ENCODE results near the gene LHX2. TPM values are rescaled to one million over a fixed set of nuclear protein-coding genes. Genes with fewer than 3 reads are reported as not detected.
A peak's percentile ranks its signal among the peaks of the same experiment; 100 is the strongest.

The LHX2 gene
- total and polyA plus RNA-seq, 2 experiments from 2014 or later: not detected

DNA sequence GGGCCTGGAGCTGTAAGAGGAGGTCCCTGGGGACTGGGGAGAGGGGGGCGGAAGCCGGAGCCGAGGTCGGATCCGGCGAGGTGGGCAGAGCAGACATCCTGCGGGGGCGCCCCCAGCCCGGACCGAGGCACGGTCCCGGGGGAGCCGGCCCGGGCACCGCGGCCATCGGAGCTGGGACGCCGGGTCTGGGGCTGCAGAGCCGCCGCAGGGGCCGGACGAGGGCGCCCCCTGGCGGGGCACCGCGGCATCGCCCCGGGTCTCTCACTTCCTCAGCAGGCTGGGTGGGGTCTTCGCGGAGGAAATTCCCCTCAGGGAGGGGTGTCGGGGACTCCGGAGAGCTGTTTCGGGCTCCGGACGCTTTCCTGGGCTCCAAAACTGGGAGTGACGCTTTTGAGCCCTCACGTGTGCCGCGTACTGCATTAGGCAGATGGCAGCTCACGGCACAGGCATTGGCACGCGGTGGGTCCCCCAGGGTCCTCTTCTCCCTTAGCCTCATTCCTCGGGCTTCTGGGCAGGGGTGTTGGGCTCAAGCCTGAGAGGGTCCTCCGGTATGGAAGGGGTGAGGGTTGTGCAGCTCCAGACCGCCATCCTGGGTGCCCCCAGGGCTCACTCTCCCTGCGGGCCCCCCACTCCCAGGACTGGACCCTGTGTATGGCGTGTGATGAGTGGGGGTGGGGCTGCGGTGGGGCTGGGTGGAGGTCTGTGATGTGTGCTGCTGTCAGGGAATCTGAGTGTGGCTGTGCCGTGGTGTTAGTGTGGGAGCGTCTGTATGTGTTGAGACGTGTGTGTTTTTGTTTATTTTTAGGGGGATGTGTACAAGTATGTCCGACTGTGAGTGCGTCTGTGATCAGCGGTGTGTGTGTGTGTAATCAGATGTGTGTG, 29.6 kb downstream of the LHX2 start:
- peaks cover 1% of the 10 kb centered on the region; the same call in 1 of the 2 replicates for H3F3A ChIP-seq (ENCODE audit: insufficient read depth)
- WGBS, 2 experiments (ENCODE audit: low coverage in 1 of 2, low lambda C conversion rate in 2 of 2, missing lambda C conversion rate in 2 of 2): 4 to 5% methylated on average over 37 to 50 of the region's 55 CpGs
- in situ Hi-C loops (cut with MboI): loop anchor here (10.0 kb wide), 1 partner anchor 316 kb away; no protein-coding TSS in a partner anchor
- H2AFZ ChIP-seq: peak overlapping the region; percentile 63
- H3K9me3 ChIP-seq (ENCODE audit: low read depth): no peaks in the 10 kb centered on the region
- peak overlapping the region; percentile 87 for H3K4me2 ChIP-seq (ENCODE audit: unreplicated experiment)
- no peak overlapping the region for H3K9ac ChIP-seq
- H3K9me2 ChIP-seq (ENCODE audit: insufficient read depth): no peaks in the 10 kb centered on the region
- no peaks in the 10 kb centered on the region for H3K36me3 ChIP-seq (ENCODE audit: low read depth)
- H3K4me1 ChIP-seq (ENCODE audit: insufficient read depth): peaks cover 10% of the 10 kb centered on the region; the same call in 1 of the 2 replicates
- TF ChIP-seq EZH2 (IDR thresholded peaks at IDR 0.05; ENCODE audit: insufficient read depth, poor library complexity, severe bottlenecking) (no peak), EZH2phosphoT487 (IDR thresholded peaks at IDR 0.05; ENCODE audit: insufficient read depth, low read depth) (no peak)
- peak; percentile 44 for DNase-seq
- peaks cover 44% of the 10 kb centered on the region for H3K27me3 ChIP-seq (replicated peaks; ENCODE audit: insufficient read depth)
- peak overlapping the region; percentile 71 for H3K4me3 ChIP-seq
- no peaks in the 10 kb centered on the region for H3K79me2 ChIP-seq (ENCODE audit: insufficient read depth)
- H4K20me1 ChIP-seq (ENCODE audit: insufficient read depth): no peaks in the 10 kb centered on the region
- no peak overlapping the region for H3K27ac ChIP-seq

DNA sequence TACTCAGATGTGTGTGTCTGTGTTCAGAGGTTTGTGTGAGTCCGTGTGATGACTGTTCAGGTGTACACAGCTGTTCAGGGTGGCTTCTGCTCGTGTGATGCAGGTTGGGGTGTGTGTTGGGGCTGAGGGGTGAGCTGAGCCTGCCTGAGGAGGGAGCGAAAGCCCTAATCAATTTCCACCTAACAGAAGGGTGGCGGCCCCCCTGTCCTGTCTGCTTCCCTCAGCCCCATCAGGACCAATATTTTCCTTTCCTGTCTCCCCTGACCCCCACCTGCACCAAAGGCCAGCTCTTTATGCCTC, 30.2 kb downstream of the LHX2 start:
- in situ Hi-C loops (cut with MboI): loop anchor here (10.0 kb wide), 1 partner anchor 317 kb away; no protein-coding TSS in a partner anchor
- Histone ChIP-seq H3K9me2 (ENCODE audit: insufficient read depth) (no peaks in the 10 kb centered on the region), H3K36me3 (ENCODE audit: low read depth) (no peaks in the 10 kb centered on the region), H3K4me3 (no peak overlapping the region), H3F3A (ENCODE audit: insufficient read depth) (peaks cover 4% of the 10 kb centered on the region; the same call in 1 of the 2 replicates), H4K20me1 (ENCODE audit: insufficient read depth) (no peaks in the 10 kb centered on the region), H3K79me2 (ENCODE audit: insufficient read depth) (no peaks in the 10 kb centered on the region), H3K27me3 (replicated peaks; ENCODE audit: insufficient read depth) (peaks cover 42% of the 10 kb centered on the region), H2AFZ (no peak overlapping the region), H3K27ac (no peak overlapping the region), H3K9me3 (ENCODE audit: low read depth) (no peaks in the 10 kb centered on the region), H3K4me1 (ENCODE audit: insufficient read depth) (peaks cover 10% of the 10 kb centered on the region; the same call in 1 of the 2 replicates), H3K9ac (no peak overlapping the region), H3K4me2 (ENCODE audit: unreplicated experiment) (no peak overlapping the region)
- no peak for TF ChIP-seq EZH2phosphoT487 (IDR thresholded peaks at IDR 0.05; ENCODE audit: insufficient read depth, low read depth)
- TF ChIP-seq EZH2 (IDR thresholded peaks at IDR 0.05; ENCODE audit: insufficient read depth, poor library complexity, severe bottlenecking): no peak
- WGBS, 2 experiments (ENCODE audit: low coverage in 1 of 2, low lambda C conversion rate in 2 of 2, missing lambda C conversion rate in 2 of 2): 59 to 68% methylated on average over 4 of the region's 4 CpGs
- no peak for DNase-seq

DNA sequence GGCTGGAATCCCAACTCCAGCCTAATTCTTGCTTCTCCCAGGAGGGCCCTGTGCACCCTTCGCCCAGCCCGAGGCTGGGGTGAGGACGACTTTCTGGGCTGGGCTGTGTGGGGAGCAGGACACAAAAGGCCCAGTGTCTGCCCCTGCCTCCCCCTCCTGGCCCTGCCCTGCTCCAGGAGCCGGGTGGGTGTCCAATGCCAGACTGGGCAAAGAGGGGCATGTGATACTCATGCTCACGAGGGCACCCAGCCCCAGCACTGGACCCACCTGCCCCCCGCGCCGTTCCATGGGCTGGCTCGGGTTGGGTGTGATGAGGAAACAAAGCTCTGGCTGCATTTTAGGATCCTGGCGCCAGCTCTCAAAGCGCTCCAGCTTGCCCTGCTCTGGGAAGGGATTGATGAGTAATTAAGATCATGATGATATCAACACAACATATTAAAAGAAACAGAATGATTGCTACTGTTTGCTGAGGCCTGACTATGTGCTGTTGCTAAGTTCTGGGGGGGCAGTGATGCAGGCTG, 30.7 kb downstream of the LHX2 start:
- no peaks in the 10 kb centered on the region for H4K20me1 ChIP-seq (ENCODE audit: insufficient read depth)
- peaks cover 4% of the 10 kb centered on the region; the same call in 1 of the 2 replicates for H3F3A ChIP-seq (ENCODE audit: insufficient read depth)
- DNase-seq: peak; percentile 57
- no peak overlapping the region for H3K4me3 ChIP-seq
- no peaks in the 10 kb centered on the region for H3K79me2 ChIP-seq (ENCODE audit: insufficient read depth)
- H3K27me3 ChIP-seq (replicated peaks; ENCODE audit: insufficient read depth): peaks cover 44% of the 10 kb centered on the region
- H3K27ac ChIP-seq: no peak overlapping the region
- TF ChIP-seq EZH2 (IDR thresholded peaks at IDR 0.05; ENCODE audit: insufficient read depth, poor library complexity, severe bottlenecking) (no peak), EZH2phosphoT487 (IDR thresholded peaks at IDR 0.05; ENCODE audit: insufficient read depth, low read depth) (no peak)
- in situ Hi-C loops (cut with MboI): loop anchor here (10.0 kb wide), 1 partner anchor 317 kb away; no protein-coding TSS in a partner anchor
- no peak overlapping the region for H2AFZ ChIP-seq
- 5 to 7% methylated on average over 11 of the region's 11 CpGs for whole genome bisulfite sequencing, 2 experiments (ENCODE audit: low coverage in 1 of 2, low lambda C conversion rate in 2 of 2, missing lambda C conversion rate in 2 of 2)
- H3K9me2 ChIP-seq (ENCODE audit: insufficient read depth): no peaks in the 10 kb centered on the region
- no peaks in the 10 kb centered on the region for H3K9me3 ChIP-seq (ENCODE audit: low read depth)
- H3K36me3 ChIP-seq (ENCODE audit: low read depth): no peaks in the 10 kb centered on the region
- no peak overlapping the region for H3K4me2 ChIP-seq (ENCODE audit: unreplicated experiment)
- H3K4me1 ChIP-seq (ENCODE audit: insufficient read depth): peaks cover 10% of the 10 kb centered on the region; the same call in 1 of the 2 replicates
- H3K9ac ChIP-seq: no peak overlapping the region

DNA sequence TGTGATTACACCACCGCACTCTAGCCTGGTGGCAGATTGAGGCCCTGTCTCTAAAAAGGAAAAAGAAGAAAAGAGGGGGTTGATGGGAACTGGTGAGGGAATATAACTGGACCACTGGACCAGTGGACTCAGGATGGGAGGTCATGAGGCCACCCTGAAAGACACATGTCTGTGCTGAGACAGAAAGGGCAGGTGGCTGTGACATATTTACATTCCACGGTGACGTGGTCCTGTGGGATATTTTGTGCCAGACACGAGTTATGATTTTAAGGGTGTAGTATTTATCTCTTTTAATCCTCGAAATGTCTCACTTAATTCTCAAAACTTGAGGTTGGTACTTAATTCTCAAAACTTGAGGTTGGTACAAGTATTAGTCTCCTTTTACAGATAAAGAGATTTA, 32.9 kb downstream of the LHX2 start:
- Histone ChIP-seq H4K20me1 (ENCODE audit: insufficient read depth) (no peaks in the 10 kb centered on the region), H3K79me2 (ENCODE audit: insufficient read depth) (no peaks in the 10 kb centered on the region), H3K27ac (no peak overlapping the region), H3K9me3 (ENCODE audit: low read depth) (no peaks in the 10 kb centered on the region), H3K27me3 (replicated peaks; ENCODE audit: insufficient read depth) (peaks cover 37% of the 10 kb centered on the region), H2AFZ (no peak overlapping the region), H3K9ac (no peak overlapping the region), H3K4me3 (no peak overlapping the region), H3K4me2 (ENCODE audit: unreplicated experiment) (no peak overlapping the region), H3F3A (ENCODE audit: insufficient read depth) (peaks cover 4% of the 10 kb centered on the region; the same call in 1 of the 2 replicates), H3K36me3 (ENCODE audit: low read depth) (no peaks in the 10 kb centered on the region), H3K9me2 (ENCODE audit: insufficient read depth) (no peaks in the 10 kb centered on the region), H3K4me1 (ENCODE audit: insufficient read depth) (peaks cover 10% of the 10 kb centered on the region; the same call in 1 of the 2 replicates)
- in situ Hi-C loops (cut with MboI): loop anchor here (10.0 kb wide), 1 partner anchor 320 kb away; no protein-coding TSS in a partner anchor
- TF ChIP-seq EZH2phosphoT487 (IDR thresholded peaks at IDR 0.05; ENCODE audit: insufficient read depth, low read depth) (no peak), EZH2 (IDR thresholded peaks at IDR 0.05; ENCODE audit: insufficient read depth, poor library complexity, severe bottlenecking) (no peak)
- no peak for DNase-seq
- 78% methylated on average over 5 of the region's 5 CpGs for WGBS, 2 experiments (ENCODE audit: low coverage in 1 of 2, low lambda C conversion rate in 2 of 2, missing lambda C conversion rate in 2 of 2)

Measured in GM23248 (cell line).